ENCODE data around the gene MTUS2.

Gene MTUS2

GRCh38 chr13:29100758-29101157, 280.6 kb downstream of the MTUS2 start:
- H3K27ac ChIP-seq: no peak overlapping the region
- no peak overlapping the region for H3K4me3 ChIP-seq

GRCh38 chr13:29101409-29101808, 281.3 kb downstream of the MTUS2 start:
- no peak overlapping the region for H3K4me3 ChIP-seq

GRCh38 chr13:29101905-29102304, 281.8 kb downstream of the MTUS2 start:
- Histone ChIP-seq H3K4me3 (no peak overlapping the region), H3K27ac (no peak overlapping the region)

More at GRCh38 chr13:29101409-29101808, 281.3 kb downstream of the MTUS2 start:
- H3K27ac ChIP-seq: no peak overlapping the region

- Histone ChIP-seq H3K4me3 (no peak overlapping the region), H3K27ac (no peak overlapping the region)
Measured at GRCh38 chr13:29103065-29103800, 283.1 kb downstream of the MTUS2 start.

- no peak overlapping the region for H3K4me3 ChIP-seq
- H3K27ac ChIP-seq: no peak overlapping the region
Measured at GRCh38 chr13:29104461-29104860, 284.3 kb downstream of the MTUS2 start.

- no peak overlapping the region for H3K27ac ChIP-seq
- no peak overlapping the region for H3K4me3 ChIP-seq
Measured at GRCh38 chr13:29105779-29106178, 285.6 kb downstream of the MTUS2 start.

GRCh38 chr13:29106651-29107050, 286.5 kb downstream of the MTUS2 start:
- Histone ChIP-seq H3K27ac (no peak overlapping the region), H3K4me3 (no peak overlapping the region)

- Histone ChIP-seq H3K27ac (no peak overlapping the region), H3K4me3 (no peak overlapping the region)
Measured at GRCh38 chr13:29108068-29108786, 288.1 kb downstream of the MTUS2 start.

- Histone ChIP-seq H3K4me3 (no peak overlapping the region), H3K27ac (no peak overlapping the region)
Measured at GRCh38 chr13:29109987-29110386, 289.8 kb downstream of the MTUS2 start.

GRCh38 chr13:29111446-29111845, 291.3 kb downstream of the MTUS2 start:
- Histone ChIP-seq H3K4me3 (no peak overlapping the region), H3K27ac (no peak overlapping the region)

- Histone ChIP-seq H3K4me3 (no peak overlapping the region), H3K27ac (no peak overlapping the region)
Measured at GRCh38 chr13:29115842-29116241, 295.7 kb downstream of the MTUS2 start.

GRCh38 chr13:29117663-29118062, 297.5 kb downstream of the MTUS2 start:
- Histone ChIP-seq H3K4me3 (no peak overlapping the region), H3K27ac (no peak overlapping the region)

- H3K27ac ChIP-seq: no peak overlapping the region
- no peak overlapping the region for H3K4me3 ChIP-seq
Measured at GRCh38 chr13:29118471-29118870, 298.3 kb downstream of the MTUS2 start.

GRCh38 chr13:29125191-29125933, 305.2 kb downstream of the MTUS2 start:
- Histone ChIP-seq H3K4me3 (no peak overlapping the region), H3K27ac (peak overlapping the region in 1 of 21 experiments; percentile 51)

GRCh38 chr13:29125934-29126424, 305.8 kb downstream of the MTUS2 start:
- Histone ChIP-seq H3K27ac (peak overlapping the region in 1 of 21 experiments; percentile 51), H3K4me3 (no peak overlapping the region)

GRCh38 chr13:29129616-29130015, 309.5 kb downstream of the MTUS2 start:
- H3K27ac ChIP-seq: no peak overlapping the region
- H3K4me3 ChIP-seq: no peak overlapping the region

- H3K27ac ChIP-seq: no peak overlapping the region
Measured at GRCh38 chr13:29131159-29131558, 311.0 kb downstream of the MTUS2 start.

GRCh38 chr13:29131881-29132668, 311.9 kb downstream of the MTUS2 start:
- Histone ChIP-seq H3K27ac (no peak overlapping the region), H3K4me3 (no peak overlapping the region)

More at GRCh38 chr13:29131159-29131558, 311.0 kb downstream of the MTUS2 start:
- no peak overlapping the region for H3K4me3 ChIP-seq

- Histone ChIP-seq H3K4me3 (no peak overlapping the region), H3K27ac (no peak overlapping the region)
Measured at GRCh38 chr13:29136341-29136740, 316.2 kb downstream of the MTUS2 start.

GRCh38 chr13:29137016-29137415, 316.9 kb downstream of the MTUS2 start:
- no peak overlapping the region for H3K4me3 ChIP-seq
- H3K27ac ChIP-seq: no peak overlapping the region

All from skin epidermis (tissue), 12 donors.